Gastrocnemius medialis (tissue), 4 donors: Measurements from ENCODE around the gene ABCC8.

ENCODE experiments used
- POLR2A ChIP-seq, 2 donors: fragments of 450-650 bp; IDR thresholded peaks; one replicate each; pipeline ENCODE4 v1.6.1; 2017; ENCODE audit warnings: antibody characterized with exemption in 2 of 2, mild to moderate bottlenecking in 2 of 2, moderate library complexity in 2 of 2
- TF ChIP-seq, protein P1 (sequence below), 5 experiments: fragments of 450-650 bp in 3 of 5; fragments of 200-600 bp in 2 of 5; sonication (generic) in 2 of 5; IDR thresholded peaks in 4 of 5; conservative IDR thresholded peaks in 1 of 5; 1 replicate in 4 of 5; 2 replicates in 1 of 5; pipeline ENCODE4 v1.5.1; 2016 to 2019; ENCODE audit warnings: antibody characterized with exemption in 5 of 5, mild to moderate bottlenecking in 3 of 5, moderate library complexity in 3 of 5

DNA sequence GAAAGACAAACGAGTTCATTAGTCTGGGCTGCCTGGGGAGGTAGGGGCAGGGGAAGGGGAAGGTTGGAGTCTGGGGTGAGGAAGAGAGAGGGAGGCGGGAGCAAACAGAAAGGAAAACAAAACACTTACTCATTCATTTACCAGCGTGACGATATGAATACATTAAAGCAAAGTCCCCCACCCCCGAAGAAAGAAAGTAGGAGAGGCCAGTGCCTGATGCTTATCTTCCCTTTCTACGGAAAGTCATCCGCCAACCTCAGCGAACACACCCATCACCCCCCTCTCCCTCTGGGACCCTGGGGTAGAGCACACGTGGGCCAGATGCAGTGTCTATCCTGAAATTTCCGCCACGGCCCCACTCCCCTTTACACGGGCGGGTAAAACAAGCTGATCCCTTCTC is 13.7 kb downstream of the ABCC8 start:
- TF ChIP-seq, protein P1, sequence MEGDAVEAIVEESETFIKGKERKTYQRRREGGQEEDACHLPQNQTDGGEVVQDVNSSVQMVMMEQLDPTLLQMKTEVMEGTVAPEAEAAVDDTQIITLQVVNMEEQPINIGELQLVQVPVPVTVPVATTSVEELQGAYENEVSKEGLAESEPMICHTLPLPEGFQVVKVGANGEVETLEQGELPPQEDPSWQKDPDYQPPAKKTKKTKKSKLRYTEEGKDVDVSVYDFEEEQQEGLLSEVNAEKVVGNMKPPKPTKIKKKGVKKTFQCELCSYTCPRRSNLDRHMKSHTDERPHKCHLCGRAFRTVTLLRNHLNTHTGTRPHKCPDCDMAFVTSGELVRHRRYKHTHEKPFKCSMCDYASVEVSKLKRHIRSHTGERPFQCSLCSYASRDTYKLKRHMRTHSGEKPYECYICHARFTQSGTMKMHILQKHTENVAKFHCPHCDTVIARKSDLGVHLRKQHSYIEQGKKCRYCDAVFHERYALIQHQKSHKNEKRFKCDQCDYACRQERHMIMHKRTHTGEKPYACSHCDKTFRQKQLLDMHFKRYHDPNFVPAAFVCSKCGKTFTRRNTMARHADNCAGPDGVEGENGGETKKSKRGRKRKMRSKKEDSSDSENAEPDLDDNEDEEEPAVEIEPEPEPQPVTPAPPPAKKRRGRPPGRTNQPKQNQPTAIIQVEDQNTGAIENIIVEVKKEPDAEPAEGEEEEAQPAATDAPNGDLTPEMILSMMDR (IDR thresholded peaks at IDR 0.05 in 4 of 5, conservative IDR thresholded peaks at IDR 0.05 in 1 of 5), result no peak
- no peak for TF ChIP-seq POLR2A (IDR thresholded peaks at IDR 0.05)
